Gastrocnemius medialis (tissue), 4 donors: Measurements from ENCODE around the gene MEIOSIN.

Experiments used
- POLR2A ChIP-seq, 2 donors: fragments of 450-650 bp; IDR thresholded peaks; one replicate each; pipeline ENCODE4 v1.6.1; 2017; ENCODE audit warnings: antibody characterized with exemption in 2 of 2, mild to moderate bottlenecking in 2 of 2, moderate library complexity in 2 of 2
- TF ChIP-seq, protein P1 (sequence below), 5 experiments: fragments of 450-650 bp in 3 of 5; fragments of 200-600 bp in 2 of 5; sonication (generic) in 2 of 5; IDR thresholded peaks in 4 of 5; conservative IDR thresholded peaks in 1 of 5; 1 replicate in 4 of 5; 2 replicates in 1 of 5; pipeline ENCODE4 v1.5.1; 2016 to 2019; ENCODE audit warnings: antibody characterized with exemption in 5 of 5, mild to moderate bottlenecking in 3 of 5, moderate library complexity in 3 of 5

DNA sequence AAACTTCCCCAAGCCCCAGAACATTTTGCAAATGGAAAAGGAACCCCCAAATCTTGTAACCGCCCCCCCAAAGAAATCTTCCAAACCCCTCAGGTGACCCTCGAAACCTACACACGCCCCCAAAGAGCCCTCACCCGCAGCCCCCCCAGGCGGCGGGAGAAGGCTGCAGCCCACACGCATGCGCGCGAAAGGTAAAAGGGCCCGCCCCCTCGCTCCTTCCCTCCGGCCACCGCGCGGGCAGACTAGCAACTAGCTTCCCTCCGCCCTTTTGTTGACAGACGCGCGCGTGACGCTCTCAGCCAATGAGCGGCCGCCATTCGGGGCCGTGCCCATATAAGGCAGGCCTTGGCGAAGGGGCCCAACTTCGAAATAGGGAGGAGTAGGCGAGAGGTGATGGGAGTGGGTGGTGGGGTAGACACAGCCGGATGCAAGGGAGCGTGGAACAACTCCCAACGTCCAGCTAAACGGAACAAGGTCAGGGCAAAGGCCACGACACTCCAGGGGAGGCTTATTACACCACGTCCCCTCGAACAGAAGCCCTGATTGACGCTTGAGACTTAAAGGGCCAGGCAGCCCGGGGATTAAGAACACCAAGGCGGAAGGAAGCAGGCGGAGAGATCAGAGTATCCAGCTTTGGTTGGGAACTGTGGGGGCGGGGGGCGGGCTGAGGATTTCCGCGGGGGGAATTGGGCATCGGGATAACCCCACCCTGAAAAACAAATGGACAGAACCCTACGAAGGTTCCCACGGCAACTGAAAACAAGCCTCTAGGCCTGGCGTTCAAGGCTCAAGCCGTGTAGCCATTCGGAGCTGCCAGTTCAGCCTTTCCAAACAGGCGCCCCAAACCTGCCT lies 15.9 kb upstream of the MEIOSIN start:
- TF ChIP-seq, protein P1, sequence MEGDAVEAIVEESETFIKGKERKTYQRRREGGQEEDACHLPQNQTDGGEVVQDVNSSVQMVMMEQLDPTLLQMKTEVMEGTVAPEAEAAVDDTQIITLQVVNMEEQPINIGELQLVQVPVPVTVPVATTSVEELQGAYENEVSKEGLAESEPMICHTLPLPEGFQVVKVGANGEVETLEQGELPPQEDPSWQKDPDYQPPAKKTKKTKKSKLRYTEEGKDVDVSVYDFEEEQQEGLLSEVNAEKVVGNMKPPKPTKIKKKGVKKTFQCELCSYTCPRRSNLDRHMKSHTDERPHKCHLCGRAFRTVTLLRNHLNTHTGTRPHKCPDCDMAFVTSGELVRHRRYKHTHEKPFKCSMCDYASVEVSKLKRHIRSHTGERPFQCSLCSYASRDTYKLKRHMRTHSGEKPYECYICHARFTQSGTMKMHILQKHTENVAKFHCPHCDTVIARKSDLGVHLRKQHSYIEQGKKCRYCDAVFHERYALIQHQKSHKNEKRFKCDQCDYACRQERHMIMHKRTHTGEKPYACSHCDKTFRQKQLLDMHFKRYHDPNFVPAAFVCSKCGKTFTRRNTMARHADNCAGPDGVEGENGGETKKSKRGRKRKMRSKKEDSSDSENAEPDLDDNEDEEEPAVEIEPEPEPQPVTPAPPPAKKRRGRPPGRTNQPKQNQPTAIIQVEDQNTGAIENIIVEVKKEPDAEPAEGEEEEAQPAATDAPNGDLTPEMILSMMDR (IDR thresholded peaks at IDR 0.05 in 4 of 5, conservative IDR thresholded peaks at IDR 0.05 in 1 of 5), result peak in 3 of 5 experiments; percentile 26 to 42 (median 37)
- TF ChIP-seq POLR2A (IDR thresholded peaks at IDR 0.05), result peak; percentile 55 to 75
